Stimulated activated CD8-positive, alpha-beta memory T cell treated with anti-CD3 and anti-CD28 coated beads, Interleukin-7, amount 100 ng/mL, for 4 hours (primary cell): ENCODE results near the gene CNTRL.
"Not testable (repeated sequence)": the region's sequence is repeated elsewhere in the genome, so short reads cannot be mapped to it uniquely, and the experiment has no call there.

Experiments
- DNase-seq, 2 donors: peaks; one replicate each; pipeline ENCODE4 v3.0.0-alpha.2; 2020; ENCODE audit warnings: low read depth in 2 of 2

CNTRL gene

DNA sequence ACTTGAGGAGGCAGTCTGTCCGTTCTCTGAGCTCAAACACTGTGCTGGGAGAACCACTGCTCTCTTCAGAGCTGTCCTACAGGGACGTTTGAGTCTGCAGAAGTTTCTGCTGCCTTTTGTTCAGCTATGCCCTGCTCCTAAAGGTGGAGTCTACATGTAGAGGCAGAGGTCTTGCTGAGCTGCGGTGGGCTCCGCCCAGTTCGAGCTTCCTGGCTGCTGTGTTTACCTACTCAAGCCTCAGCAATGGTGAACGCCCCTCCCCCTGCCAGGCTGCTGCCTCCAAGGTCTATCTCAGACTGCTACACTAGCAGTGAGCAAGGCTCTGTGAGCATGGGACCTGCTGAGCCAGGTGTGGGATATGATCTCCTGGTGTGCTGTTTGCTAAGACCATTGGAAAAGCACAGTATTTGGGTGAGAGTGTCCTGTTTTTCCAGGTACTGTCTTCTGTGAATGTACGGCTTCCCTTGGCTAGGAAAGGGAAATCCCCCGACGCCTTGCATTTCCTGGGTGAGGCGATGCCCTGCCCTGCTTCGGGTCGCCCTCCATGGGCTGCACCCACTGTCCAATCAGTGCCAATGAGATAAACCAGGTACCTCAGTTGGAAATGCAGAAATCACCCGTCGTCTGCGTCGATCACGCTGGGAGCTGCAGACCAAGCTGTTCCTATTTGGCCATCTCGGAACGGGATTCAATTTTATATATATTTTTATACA is 58.5 kb downstream of the CNTRL start:
- DNase-seq = peak; percentile 19 to 47

GRCh38 chr9:121135642-121136041 is 60.9 kb downstream of the CNTRL start:
- no peak for DNase-seq

DNA sequence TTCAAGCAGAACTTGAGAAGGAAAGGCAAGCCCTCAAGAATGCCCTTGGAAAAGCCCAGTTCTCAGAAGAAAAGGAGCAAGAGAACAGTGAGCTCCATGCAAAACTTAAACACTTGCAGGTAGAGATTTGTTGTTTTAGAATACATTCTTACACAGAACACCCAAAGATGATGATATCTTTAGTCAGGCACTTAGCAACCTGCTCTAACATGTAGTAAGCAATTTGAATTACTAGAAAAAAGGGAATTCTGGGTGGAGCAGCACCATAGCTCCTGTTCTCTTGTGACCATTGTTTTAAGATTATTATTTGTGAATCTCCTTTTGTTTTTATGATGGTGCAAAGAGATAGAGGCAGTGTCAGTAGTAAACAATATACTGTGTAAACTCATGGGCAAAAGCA is 63.8 kb downstream of the CNTRL start:
- no peak for DNase-seq

GRCh38 chr9:121138973-121139372 is 64.2 kb downstream of the CNTRL start:
- DNase-seq = no peak

GRCh38 chr9:121140162-121140561 is 65.4 kb downstream of the CNTRL start:
- DNase-seq = no peak

GRCh38 chr9:121141306-121141705 is 66.6 kb downstream of the CNTRL start:
- no peak for DNase-seq

- no peak for DNase-seq
These were observed 67.0 kb downstream of the CNTRL start for GRCh38 chr9:121141706-121142105.

- no peak for DNase-seq
These were observed 69.0 kb downstream of the CNTRL start for GRCh38 chr9:121143771-121144170.

- DNase-seq = no peak
These were observed 69.7 kb downstream of the CNTRL start for GRCh38 chr9:121144482-121144881.

- DNase-seq = no peak
These were observed 75.4 kb downstream of the CNTRL start for GRCh38 chr9:121150188-121150587.

DNA sequence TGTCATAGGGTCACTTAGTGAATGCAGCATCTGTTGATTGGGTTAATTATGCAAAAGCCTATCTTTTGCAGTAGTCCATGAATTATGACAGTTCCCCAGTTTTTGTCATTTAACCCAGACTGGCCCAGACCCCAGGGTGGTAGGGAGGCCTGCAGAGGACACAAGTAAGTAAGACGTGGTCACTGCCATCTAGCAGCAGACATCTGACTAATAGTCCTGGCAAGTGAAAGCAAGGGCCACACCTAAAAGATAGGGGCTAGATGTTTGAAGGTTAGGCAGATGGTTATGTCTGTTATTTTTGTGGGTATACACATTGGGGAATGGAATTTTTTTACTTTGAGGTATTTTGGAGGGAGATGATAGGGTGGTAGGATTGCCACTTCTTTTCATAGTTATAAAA is 78.9 kb downstream of the CNTRL start:
- no peak for DNase-seq

- no peak for DNase-seq
These were observed 80.0 kb downstream of the CNTRL start for GRCh38 chr9:121154782-121155181.

GRCh38 chr9:121156263-121156731 is 81.5 kb downstream of the CNTRL start:
- no peak for DNase-seq

- DNase-seq = no peak
These were observed 83.2 kb downstream of the CNTRL start for GRCh38 chr9:121157939-121158338.

- DNase-seq = no peak
These were observed 85.3 kb downstream of the CNTRL start for GRCh38 chr9:121160025-121160424.

- DNase-seq = no peak
These were observed 93.3 kb downstream of the CNTRL start for GRCh38 chr9:121168052-121168451.

- DNase-seq = no peak
These were observed 94.4 kb downstream of the CNTRL start for GRCh38 chr9:121169094-121169601.

DNA sequence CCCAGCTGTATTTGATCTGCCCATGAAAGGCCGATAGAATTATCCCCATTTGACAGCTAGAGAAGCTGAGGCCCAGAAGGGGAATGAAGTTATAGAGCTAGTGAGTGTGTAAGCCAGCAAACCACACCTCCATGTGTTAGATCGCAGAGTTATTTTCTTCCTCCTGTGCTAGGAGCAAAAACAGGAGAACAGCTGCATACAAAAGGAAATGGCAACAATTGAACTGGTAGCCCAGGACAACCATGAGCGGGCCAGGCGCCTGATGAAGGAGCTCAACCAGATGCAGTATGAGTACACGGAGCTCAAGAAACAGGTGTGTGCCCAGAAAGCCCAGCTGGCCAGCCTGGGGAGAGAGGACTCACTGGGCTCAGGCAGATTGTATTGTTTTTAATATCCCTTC is 96.5 kb downstream of the CNTRL start:
- no peak for DNase-seq

- DNase-seq = no peak
These were observed 98.2 kb downstream of the CNTRL start for GRCh38 chr9:121172726-121173487.

DNA sequence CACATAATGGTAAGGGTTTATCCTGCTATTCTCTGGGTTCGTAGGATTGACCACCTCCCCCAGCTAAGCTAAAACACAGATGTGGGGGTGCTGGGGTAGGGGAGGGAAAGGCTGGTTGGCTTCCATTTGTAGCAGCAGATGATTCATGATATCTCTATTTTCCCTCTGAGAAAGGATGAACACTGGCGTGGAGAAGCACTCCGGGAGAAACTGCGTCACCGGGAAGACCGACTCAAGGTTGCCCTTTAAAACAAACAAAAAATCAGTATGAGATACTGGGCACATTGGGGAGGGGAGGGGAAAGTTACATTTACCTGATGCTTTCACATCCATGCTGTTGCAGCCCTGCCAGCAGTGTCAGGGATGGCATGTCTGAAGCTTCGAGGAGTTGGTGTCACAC is 98.7 kb downstream of the CNTRL start:
- no peak for DNase-seq

GRCh38 chr9:121178676-121179372 is 104.1 kb downstream of the CNTRL start:
- DNase-seq = no peak

GRCh38 chr9:121179373-121179721 is 104.6 kb downstream of the CNTRL start:
- DNase-seq = not testable (repeated sequence)
